ENCODE results near the gene HMG20A. TPM values are rescaled to one million over a fixed set of nuclear protein-coding genes. Genes with fewer than 3 reads are reported as not detected.

Gene HMG20A
- total RNA-seq, 2 donors from 2014 or later: 15.9 to 51.4 TPM

- Histone ChIP-seq H3K27me3 (replicated peaks; ENCODE audit: insufficient read depth) (no peaks in the 10 kb centered on the region), H3K4me1 (replicated peaks) (no peaks in the 10 kb centered on the region), H3K9me3 (no peaks in the 10 kb centered on the region), H3K27ac (no peak overlapping the region), H3K4me3 (no peak overlapping the region), H3K36me3 (no peaks in the 10 kb centered on the region)
- no peak for DNase-seq (ENCODE audit: low spot score)
- no peak for TF ChIP-seq POLR2AphosphoS5 (IDR thresholded peaks at IDR 0.05)
- intact Hi-C loops (cut with DNase I): loop anchor here (10.0 kb wide), 1 partner anchor 298 kb away; no protein-coding TSS in a partner anchor
- WGBS: 28% methylated on average over 2 of the region's 2 CpGs
Measured at GRCh38 chr15:77412972-77413698, 7.6 kb upstream of the HMG20A start.

GRCh38 chr15:77413699-77414349 lies 6.9 kb upstream of the HMG20A start:
- intact Hi-C loops (cut with DNase I): loop anchor here (10.0 kb wide), 1 partner anchor 299 kb away; no protein-coding TSS in a partner anchor
- Histone ChIP-seq H3K27me3 (replicated peaks; ENCODE audit: insufficient read depth) (no peaks in the 10 kb centered on the region), H3K27ac (no peak overlapping the region), H3K9me3 (no peaks in the 10 kb centered on the region), H3K4me3 (no peak overlapping the region), H3K36me3 (no peaks in the 10 kb centered on the region), H3K4me1 (replicated peaks) (no peaks in the 10 kb centered on the region)
- WGBS: 96% methylated on average over 4 of the region's 4 CpGs
- no peak for TF ChIP-seq POLR2AphosphoS5 (IDR thresholded peaks at IDR 0.05)
- TF ChIP-seq CTCF (IDR thresholded peaks at IDR 0.05): no peak
- TF ChIP-seq POLR2A (IDR thresholded peaks at IDR 0.05): no peak
- DNase-seq (ENCODE audit: low spot score): no peak

DNA sequence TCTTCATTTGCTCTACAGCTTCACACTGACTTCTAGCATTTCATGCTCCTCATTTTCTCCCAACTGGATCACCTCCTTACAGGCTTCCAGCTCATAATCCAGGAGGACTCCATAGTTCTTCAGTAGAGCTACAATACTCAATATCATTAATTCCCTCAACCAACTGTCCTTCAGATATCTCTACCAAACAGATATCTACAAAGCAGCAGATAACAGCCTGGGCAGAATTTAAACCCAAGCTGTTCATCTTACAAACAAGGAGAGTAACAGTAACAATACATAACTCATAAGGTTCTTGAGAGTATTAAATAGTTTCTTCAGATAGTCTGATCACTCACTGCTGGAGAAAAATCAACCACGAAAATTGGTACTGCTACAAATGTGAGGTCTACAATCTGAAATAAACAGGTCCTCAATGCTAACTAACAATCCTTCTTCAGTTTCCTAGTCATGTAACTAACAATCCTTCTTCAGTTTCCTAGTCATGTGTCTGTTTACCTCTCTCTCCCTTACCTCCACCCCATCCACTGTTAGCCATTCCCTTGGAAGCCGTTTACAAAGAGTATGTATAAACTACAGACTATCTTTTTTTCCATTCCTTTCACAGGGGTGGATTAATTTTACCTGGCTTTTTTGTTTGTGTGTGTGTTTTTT lies 5.8 kb upstream of the HMG20A start:
- no peak for DNase-seq (ENCODE audit: low spot score)
- Histone ChIP-seq H3K4me1 (replicated peaks) (no peaks in the 10 kb centered on the region), H3K4me3 (no peak overlapping the region), H3K9me3 (no peaks in the 10 kb centered on the region), H3K36me3 (no peaks in the 10 kb centered on the region), H3K27me3 (replicated peaks; ENCODE audit: insufficient read depth) (no peaks in the 10 kb centered on the region), H3K27ac (no peak overlapping the region)
- 89% methylated on average over 2 of the region's 2 CpGs for WGBS
- no peak for TF ChIP-seq POLR2A (IDR thresholded peaks at IDR 0.05)
- TF ChIP-seq POLR2AphosphoS5 (IDR thresholded peaks at IDR 0.05): no peak
- TF ChIP-seq CTCF (IDR thresholded peaks at IDR 0.05): no peak
- intact Hi-C loops (cut with DNase I): loop anchor here (5.0 to 10.0 kb wide), 2 partner anchors 300 to 343 kb away; partner anchors contain the start of gene TSPAN3

DNA sequence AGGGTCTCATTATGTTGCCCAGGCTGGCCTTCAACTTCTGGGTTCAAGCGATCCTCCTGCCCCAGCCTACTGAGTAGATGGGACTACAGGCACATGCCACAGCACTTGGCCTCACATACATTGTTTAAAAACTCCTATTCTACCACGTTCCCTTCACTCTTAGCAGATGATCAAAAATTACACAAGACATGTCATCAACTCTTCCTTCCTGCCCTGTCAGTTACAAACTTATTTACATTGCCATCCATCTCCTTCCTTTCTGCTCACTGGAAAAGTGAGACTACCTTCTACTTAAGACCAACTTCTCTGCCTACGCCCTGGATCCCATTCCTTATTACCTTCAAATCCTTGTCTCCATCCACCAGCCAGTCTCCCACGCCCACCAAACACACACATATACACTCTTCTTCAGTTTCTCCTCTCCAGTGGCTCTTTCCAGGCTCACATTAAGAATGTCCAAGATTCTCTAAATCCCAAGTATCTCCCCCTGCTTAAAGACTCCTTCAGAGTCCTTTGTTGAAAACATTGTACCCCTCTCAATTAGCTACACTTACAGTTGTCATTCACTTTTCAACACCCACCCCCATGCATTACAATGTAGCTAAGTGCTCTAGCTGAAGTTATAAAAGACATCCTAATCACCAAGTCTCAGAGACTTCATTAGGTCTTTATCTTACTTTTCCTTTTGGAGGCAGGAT lies 5.1 kb upstream of the HMG20A start:
- Histone ChIP-seq H3K4me1 (replicated peaks) (no peaks in the 10 kb centered on the region), H3K27me3 (replicated peaks; ENCODE audit: insufficient read depth) (no peaks in the 10 kb centered on the region), H3K9me3 (no peaks in the 10 kb centered on the region), H3K4me3 (no peak overlapping the region), H3K36me3 (no peaks in the 10 kb centered on the region), H3K27ac (no peak overlapping the region)
- 92% methylated on average over 4 of the region's 4 CpGs for WGBS
- intact Hi-C loops (cut with DNase I): loop anchor here (5.0 to 10.0 kb wide), 2 partner anchors 301 to 343 kb away; partner anchors contain the start of gene TSPAN3
- no peak for DNase-seq (ENCODE audit: low spot score)
- TF ChIP-seq POLR2AphosphoS5 (IDR thresholded peaks at IDR 0.05) (no peak), CTCF (IDR thresholded peaks at IDR 0.05) (no peak), POLR2A (IDR thresholded peaks at IDR 0.05) (no peak)

GRCh38 chr15:77416148-77416455 lies 4.6 kb upstream of the HMG20A start:
- H3K4me1 ChIP-seq (replicated peaks): no peaks in the 10 kb centered on the region
- no peak overlapping the region for H3K27ac ChIP-seq
- H3K9me3 ChIP-seq: no peaks in the 10 kb centered on the region
- H3K4me3 ChIP-seq: no peak overlapping the region
- H3K36me3 ChIP-seq: no peaks in the 10 kb centered on the region
- intact Hi-C loops (cut with DNase I): loop anchor here (5.0 to 10.0 kb wide), 2 partner anchors 301 to 344 kb away; partner anchors contain the start of gene TSPAN3
- WGBS: 80% methylated on average over 2 of the region's 2 CpGs
- TF ChIP-seq CTCF (IDR thresholded peaks at IDR 0.05) (no peak), POLR2A (IDR thresholded peaks at IDR 0.05) (no peak), POLR2AphosphoS5 (IDR thresholded peaks at IDR 0.05) (no peak)
- DNase-seq (ENCODE audit: low spot score): no peak
- no peaks in the 10 kb centered on the region for H3K27me3 ChIP-seq (replicated peaks; ENCODE audit: insufficient read depth)

All from prostate gland (tissue), 2 donors.